Measurements from ENCODE around the gene LETM1. TPM values are rescaled to one million over a fixed set of nuclear protein-coding genes. Genes with fewer than 3 reads are reported as not detected.

The LETM1 gene
- total and polyA plus RNA-seq, 2 of the 8 experiments (the other 6 are each of a cell fraction or from before 2014, with no cell fraction given), result 19.8 to 50.1 TPM

- peak overlapping the region; percentile 99 for H2BK120ac ChIP-seq (replicated peaks; ENCODE audit: low read depth, low read length)
- no peaks in the 10 kb centered on the region for H3K36me3 ChIP-seq (ENCODE audit: control insufficient read depth in 2 of 4, insufficient read depth in 4 of 4, low read length in 3 of 4)
- ChIA-PET POLR2A (ENCODE audit: partially characterized antibody) (interaction anchor here (0.7 to 17.2 kb wide), 6 partner anchors 11 to 34 kb away, joined by 3 to 170 read pairs (median 6); partner anchors contain the start of gene FGFR3), CTCF (ENCODE audit: partially characterized antibody) (interaction anchor here (52.9 to 71.2 kb wide), 2 partner anchors 10 to 14 kb away, joined by 2507 read pairs; partner anchors contain the start of gene FGFR3)
- peaks cover 0 to 27% (median 22%) of the 10 kb centered on the region in 4 experiments; a peak in 6 of 7 replicates for H3K4me1 ChIP-seq (replicated peaks in 1 of 4; ENCODE audit: control insufficient read depth in 3 of 4, insufficient read depth in 4 of 4, low read length in 3 of 4)
- no peak overlapping the region for H3K56ac ChIP-seq (replicated peaks; ENCODE audit: insufficient read length, low read depth, low read length)
- no peaks in the 10 kb centered on the region for H3K79me2 ChIP-seq (ENCODE audit: control insufficient read depth in 1 of 2, insufficient read depth in 2 of 2, low read length in 2 of 2)
- no peaks in the 10 kb centered on the region for H3K23me2 ChIP-seq (ENCODE audit: low read depth, low read length)
- no peak overlapping the region for H3K4me3 ChIP-seq (ENCODE audit: extremely low read depth in 1 of 4, insufficient read depth in 2 of 4, low read depth in 3 of 4, low read length in 4 of 4)
- peak overlapping the region; percentile 89 for H2BK15ac ChIP-seq (ENCODE audit: low read length)
- H2BK12ac ChIP-seq (ENCODE audit: low read depth, low read length), result peak overlapping the region; percentile 93
- peaks cover 0 to 2% of the 10 kb centered on the region in 2 experiments for H4K20me1 ChIP-seq (replicated peaks in 1 of 2; ENCODE audit: control insufficient read depth in 1 of 2, insufficient read depth in 2 of 2, low read length in 2 of 2)
- DNase-seq (ENCODE audit: low read depth in 1 of 2, low spot score in 2 of 2) (no peak), FAIRE-seq (no peak)
- H3K4me2 ChIP-seq (ENCODE audit: insufficient read depth in 1 of 2, low read depth in 2 of 2, low read length in 2 of 2), result peak overlapping the region in 1 of 2 experiments; percentile 55; a peak in 1 of 4 replicates
- H2BK20ac ChIP-seq (ENCODE audit: low read length), result peak overlapping the region; percentile 100
- H3K9me3 ChIP-seq (ENCODE audit: insufficient read depth in 2 of 2, low read depth in 1 of 2, low read length in 1 of 2), result no peaks in the 10 kb centered on the region
- H3K27ac ChIP-seq (ENCODE audit: low read depth, low read length), result no peak overlapping the region; the same call in 1 of the 2 replicates
- no peaks in the 10 kb centered on the region; the same call in 1 of the 2 replicates for H3K79me1 ChIP-seq (ENCODE audit: low read depth, low read length)
- no peak overlapping the region for H3K14ac ChIP-seq (ENCODE audit: insufficient read length)
- WGBS, 2 experiments (ENCODE audit: extremely low coverage in 1 of 2, insufficient coverage in 1 of 2, insufficient read length in 1 of 2, insufficient replicate concordance in 2 of 2, low coverage in 1 of 2, low lambda C conversion rate in 2 of 2, missing lambda C conversion rate in 1 of 2), result 91% methylated on average over 18 of the region's 18 CpGs; no CpG with 5 or more reads in 1 of the 2 experiments
- H2AFZ ChIP-seq (ENCODE audit: low read length), result no peak overlapping the region
- H4K91ac ChIP-seq (replicated peaks; ENCODE audit: insufficient read length, low read length), result peak overlapping the region; percentile 99
- H3K18ac ChIP-seq (ENCODE audit: extremely low read depth, low read length), result peak overlapping the region; percentile 97
- H4K5ac ChIP-seq (ENCODE audit: insufficient read length, low read depth, low read length), result peak overlapping the region; percentile 75
- H3K4ac ChIP-seq (replicated peaks; ENCODE audit: insufficient read length, low read depth, low read length), result peak overlapping the region; percentile 98
- peak overlapping the region; percentile 69 for H2AK5ac ChIP-seq (ENCODE audit: low read depth, low read length)
- peak overlapping the region; percentile 96; the same call in 1 of the 2 replicates for H2BK5ac ChIP-seq (ENCODE audit: low read depth, low read length)
- H3K27me3 ChIP-seq (replicated peaks in 1 of 4; ENCODE audit: control insufficient read depth in 3 of 4, extremely low read depth in 1 of 4, insufficient read depth in 3 of 4, low read length in 3 of 4), result 0 out of 7 replicates have a peak, but pooled peaks cover 0 to 2% (median 0%) of the 10 kb centered on the region in 4 experiments
- peak overlapping the region; percentile 53 for H4K8ac ChIP-seq (ENCODE audit: extremely low read depth, insufficient read depth, low read length)
- H3K23ac ChIP-seq (ENCODE audit: insufficient read length), result no peak overlapping the region
- no peak overlapping the region for H3K9ac ChIP-seq (replicated peaks in 1 of 4; ENCODE audit: extremely low read depth in 1 of 4, low read depth in 3 of 4, low read length in 3 of 4)
- TF ChIP-seq E2F6 (IDR thresholded peaks at IDR 0.05), result no peak
- no peak for TF ChIP-seq TCF12 (IDR thresholded peaks at IDR 0.05; ENCODE audit: low read depth, low read length)
- no peak for TF ChIP-seq ATF2 (IDR thresholded peaks at IDR 0.05; ENCODE audit: low read length)
- no peak for TF ChIP-seq SIX5 (IDR thresholded peaks at IDR 0.05; ENCODE audit: low read depth, low read length)
- TF ChIP-seq MAFK (IDR thresholded peaks at IDR 0.05; ENCODE audit: low read depth, low read length), result no peak
- no peak for TF ChIP-seq ASH2L (IDR thresholded peaks at IDR 0.05; ENCODE audit: low read length)
- no peak for TF ChIP-seq GABPA (IDR thresholded peaks at IDR 0.05; ENCODE audit: borderline replicate concordance, insufficient read depth, low read length)
- no peak for TF ChIP-seq YY1 (IDR thresholded peaks at IDR 0.05; ENCODE audit: low read depth, low read length)
- no peak for TF ChIP-seq NRF1 (IDR thresholded peaks at IDR 0.05; ENCODE audit: low read depth, low read length)
- TF ChIP-seq BACH1 (IDR thresholded peaks at IDR 0.05; ENCODE audit: low read length), result no peak
Observed at GRCh38 chr4:1778642-1779392, 77.1 kb downstream of the LETM1 start.
